ENCODE measurements around the gene GLS2.
"Not testable (repeated sequence)": the region's sequence is repeated elsewhere in the genome, so short reads cannot be mapped to it uniquely, and the experiment has no call there.

Gene GLS2

DNA sequence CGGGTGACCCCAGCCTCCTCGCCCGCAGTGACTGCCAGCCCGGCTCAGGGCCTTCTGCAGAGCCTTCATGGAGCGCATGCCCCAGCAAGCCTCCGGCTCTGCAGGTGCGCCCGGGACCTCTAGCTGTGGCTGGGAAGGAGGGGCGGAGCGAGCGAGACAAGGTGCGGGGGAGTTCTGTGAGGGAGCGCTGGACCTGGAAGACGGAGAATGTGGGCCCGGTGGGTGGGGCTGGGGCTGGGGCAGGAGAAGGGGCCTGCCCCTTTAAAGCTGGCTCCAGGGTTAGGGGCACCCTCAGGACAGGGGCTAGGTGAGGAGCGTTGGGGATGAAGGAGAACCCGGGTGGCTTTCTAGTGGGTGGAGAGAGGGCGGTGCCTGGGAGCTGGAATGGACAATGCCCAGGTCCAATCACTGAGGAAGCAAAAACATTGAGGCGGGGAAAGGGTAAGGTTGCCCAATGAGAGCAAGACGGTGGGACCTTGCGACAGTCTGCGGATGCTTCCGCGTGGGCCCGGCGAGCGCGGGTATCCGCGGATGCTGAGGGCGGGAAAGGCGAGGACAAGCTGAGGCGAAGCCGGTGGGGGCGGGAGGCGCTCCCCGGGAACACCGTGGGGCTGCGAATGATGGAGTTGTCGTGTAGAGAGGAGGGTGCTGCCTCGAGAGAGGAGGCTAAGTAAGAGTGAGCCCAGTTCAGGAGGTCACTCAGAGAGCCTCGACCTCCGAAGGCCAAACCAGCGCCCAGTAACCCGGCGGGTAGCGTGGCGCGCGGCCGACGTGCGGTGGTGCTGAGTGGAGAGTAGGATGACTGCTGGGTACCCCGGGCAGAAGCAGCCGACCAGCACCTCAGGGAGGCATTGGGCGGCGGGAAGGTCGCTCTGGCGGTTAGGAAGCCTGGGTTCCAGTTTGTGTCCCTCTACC, at the start of gene GLS2:
TSS of gene GLS2 (minus strand) at position 121 of the 915 bp plus-strand sequence. CDS start at position 78, 43 bp downstream.
- DNase-seq (ENCODE audit: low spot score), result peak; percentile 88

DNA sequence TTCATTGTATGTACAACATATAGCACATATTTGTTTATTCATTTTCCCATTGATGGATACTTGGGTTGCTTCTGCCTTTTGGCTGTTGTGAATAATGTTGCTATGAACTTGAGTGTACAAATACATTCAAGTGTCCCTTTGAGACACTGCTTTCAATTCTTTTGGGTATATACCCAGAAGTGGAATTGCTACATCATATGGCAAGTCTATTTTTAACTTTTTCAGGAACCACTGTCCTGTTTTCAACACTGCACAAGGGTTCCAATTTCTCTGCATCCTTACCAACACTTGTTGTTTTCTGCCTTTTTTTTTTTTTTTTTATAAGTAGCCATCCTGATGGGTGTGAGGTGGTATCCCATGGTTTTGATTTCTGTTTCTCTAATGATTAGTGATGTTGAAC, 49.6 kb upstream of the GLS2 start:
- DNase-seq (ENCODE audit: low spot score), result no peak

DNA sequence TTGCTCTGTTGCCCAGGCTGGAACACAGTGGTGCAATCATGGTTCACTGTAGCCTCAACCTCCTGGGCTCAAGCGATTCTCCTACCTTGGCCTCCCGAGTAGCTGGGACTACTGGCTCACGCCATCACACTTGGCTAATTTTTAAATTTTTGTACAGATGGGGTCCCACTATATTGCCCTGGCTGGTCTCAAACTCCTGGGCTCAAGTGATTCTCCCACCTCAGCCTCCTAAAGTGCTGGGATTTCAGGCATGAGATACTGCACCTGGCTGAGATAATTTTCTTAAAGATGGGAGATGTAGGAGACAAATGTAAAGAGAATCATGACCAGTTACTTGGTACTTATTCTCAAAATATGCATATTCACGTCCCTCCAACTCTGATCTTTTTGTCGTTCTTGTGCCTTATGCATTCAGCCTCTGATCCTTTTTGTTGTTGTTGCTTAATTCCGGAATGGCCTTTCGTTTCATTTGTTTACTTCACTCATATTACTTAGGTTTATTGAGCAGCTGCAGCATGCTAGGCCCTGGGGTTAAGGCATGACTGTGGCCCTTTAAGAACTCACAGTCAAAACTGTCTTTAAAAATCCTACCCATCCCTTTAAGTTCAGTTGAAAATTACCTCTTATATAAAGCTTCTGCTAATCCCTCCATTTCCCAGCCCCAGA, 42.6 kb upstream of the GLS2 start:
- DNase-seq (ENCODE audit: low spot score), result no peak

DNA sequence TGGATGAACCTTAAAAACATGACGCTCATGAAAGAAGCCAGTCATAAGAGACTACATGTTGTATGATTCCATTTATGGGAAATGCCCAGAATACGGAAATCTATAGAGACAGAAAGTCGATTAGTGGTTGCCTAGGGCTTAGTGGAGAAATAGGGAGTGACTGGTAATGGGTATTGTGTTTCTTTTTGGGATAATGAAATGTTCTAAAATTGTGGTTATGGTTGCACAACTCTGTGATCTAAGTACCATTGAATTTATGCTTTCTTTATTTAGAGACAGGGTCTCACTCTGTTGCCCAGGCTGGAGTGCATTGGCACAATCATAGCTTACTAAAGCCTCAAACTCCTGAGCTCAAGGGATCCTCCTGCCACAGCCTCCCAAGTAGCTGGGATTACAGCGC, 41.7 kb upstream of the GLS2 start:
- no peak for DNase-seq (ENCODE audit: low spot score)

DNA sequence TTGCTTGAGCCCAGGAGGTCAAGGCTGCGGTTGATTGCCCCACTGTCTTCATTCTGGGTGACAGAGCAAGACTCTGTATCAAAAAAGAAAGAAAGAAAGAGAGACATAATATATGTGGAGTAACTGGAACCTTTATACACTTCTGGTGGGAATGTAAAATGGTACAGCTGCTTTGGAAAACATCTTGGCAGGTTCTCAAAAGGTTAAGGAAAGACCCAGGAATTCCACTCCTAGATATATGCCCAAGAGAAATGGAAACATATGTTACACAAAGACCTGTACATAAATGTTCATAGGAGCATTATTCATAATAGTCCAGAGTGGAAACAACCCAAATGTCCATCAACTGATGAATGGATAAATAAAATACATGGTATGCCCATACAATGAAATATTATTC, 40.9 kb upstream of the GLS2 start:
- no peak for DNase-seq (ENCODE audit: low spot score)

DNA sequence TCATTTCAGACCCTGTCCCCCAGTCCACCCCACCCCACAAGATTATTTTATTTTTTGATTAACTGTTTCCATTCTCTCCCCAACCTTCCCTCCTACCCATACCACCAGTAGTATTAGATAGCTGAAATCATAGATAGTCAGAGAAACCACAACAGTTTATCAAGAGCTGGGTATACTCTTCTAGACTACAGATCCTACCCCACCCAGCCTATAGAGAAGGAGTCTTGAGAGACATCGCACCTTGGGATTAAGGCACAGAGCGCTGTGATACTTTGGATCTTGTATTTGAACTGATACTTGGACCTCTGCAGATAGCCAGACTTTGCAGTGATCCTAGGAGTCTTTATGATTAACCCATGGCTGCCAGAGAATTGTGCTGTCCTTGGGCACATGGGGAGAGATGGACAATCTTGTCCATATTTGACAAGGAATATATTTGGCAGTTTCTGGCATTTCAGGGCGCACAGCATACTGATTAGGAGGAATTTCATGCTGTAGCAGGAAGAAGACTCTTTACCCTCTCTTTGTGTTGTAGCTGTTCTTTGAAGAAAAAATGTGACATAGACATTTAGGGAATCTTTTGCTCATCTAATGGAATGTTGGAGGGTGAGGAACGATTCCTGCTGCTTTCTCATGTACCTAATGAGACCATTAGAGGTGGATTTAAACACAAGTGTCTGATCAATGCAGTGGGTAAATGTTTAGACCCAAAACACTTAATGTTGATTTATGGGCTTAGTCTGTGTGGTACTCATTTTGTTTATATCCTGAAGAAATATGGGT, 34.6 kb upstream of the GLS2 start:
- DNase-seq (ENCODE audit: low spot score), result no peak

DNA sequence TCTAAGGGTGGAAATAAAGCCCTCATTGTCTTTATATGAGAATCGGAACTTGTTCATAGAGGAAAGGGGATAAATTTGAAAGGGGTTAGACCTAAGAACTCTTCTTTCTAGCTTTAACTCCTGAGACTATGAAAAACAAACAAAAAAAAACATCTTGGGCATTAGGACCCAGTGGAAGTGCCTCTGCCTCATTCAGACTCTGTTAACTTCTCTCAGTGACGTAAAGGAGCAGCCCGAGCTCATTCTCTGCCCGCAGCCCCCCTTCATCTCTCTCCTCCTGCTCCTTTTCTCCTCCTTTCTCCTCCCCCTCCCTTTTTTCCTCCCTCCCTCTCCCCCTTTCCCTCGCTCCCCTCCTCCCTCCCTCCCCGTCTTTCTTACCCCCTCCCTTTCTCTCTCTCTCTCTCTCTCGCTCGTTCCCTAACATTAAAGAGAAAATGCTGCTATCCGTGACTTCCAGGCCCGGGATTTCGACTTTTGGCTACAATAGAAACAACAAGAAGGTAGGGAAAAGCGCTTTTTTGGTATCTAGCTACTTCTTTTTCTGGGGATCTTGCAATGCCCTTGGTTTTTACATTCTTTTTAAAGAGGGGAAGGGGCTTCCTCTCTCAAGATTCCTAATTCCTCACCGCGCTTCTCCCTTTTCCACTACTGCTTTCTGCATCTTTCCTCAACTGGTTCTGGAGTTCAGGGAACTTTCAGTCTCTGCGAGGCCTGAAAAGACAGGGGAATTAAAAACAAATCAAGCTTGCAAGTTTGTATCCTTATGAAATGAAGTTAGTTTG, 33.8 kb upstream of the GLS2 start, which contains the start of gene RBMS2:
TSS of gene RBMS2 (plus strand) at position 231 of the 782 bp plus-strand sequence. CDS start at position 435, 204 bp downstream.
- DNase-seq (ENCODE audit: low spot score), result no peak

DNA sequence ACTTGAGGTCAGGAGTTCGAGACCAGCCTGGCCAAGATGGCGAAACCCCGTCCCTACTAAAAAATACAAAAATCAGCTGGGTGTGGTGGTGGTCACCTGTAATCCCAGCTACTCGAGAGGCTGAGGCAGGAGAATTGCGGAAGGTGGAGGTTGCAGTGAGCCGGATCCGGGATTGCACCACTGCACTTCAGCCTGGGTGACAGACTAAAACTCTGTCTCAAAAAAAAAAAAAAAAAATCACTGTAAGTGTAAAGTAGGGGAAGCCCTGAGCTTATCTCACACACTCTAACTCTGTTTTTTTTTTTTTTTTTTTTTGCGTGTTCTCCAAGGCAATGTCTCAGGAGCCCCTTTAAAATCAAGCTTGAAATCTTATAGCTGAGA, 33.2 kb upstream of the GLS2 start:
- DNase-seq (ENCODE audit: low spot score), result no peak

DNA sequence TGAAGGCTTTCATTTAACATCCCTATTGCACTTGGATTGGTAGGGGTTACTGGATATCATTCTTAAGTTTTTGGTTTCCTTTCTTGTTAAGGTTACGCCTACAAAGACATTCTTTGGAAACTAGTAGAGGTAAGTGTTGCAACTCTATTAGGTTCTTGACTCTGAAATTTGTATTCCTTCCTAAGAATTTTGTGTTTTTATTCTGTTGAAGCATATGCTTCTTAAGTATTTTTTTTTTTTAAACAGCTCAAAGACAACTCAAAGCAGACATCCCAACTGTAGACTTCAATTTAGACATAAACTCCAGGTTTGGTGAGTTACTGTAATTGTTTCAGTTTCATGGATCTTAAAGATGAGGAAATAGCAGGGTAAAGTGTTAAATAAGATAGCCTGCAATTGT, 32.5 kb upstream of the GLS2 start:
- DNase-seq (ENCODE audit: low spot score), result no peak

DNA sequence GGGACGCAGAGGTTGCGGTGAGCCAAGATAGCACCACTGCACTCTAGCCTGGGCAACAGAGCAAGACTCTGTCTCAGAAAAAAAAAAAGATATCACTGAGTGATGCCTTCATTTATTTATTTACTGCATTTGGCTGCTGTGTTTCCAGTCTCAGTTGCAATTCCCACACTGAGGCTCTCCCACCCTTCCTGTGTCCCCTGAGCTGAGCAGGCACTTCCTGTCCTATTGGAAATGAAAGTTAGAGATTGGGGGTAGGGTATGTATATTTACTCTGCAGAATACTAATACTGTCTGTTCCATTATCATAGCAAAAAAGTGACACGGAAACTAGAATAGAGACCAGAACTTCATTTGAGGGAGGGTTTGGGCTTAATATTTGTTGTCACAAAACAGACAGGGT, 32.1 kb upstream of the GLS2 start:
- DNase-seq (ENCODE audit: low spot score), result no peak

DNA sequence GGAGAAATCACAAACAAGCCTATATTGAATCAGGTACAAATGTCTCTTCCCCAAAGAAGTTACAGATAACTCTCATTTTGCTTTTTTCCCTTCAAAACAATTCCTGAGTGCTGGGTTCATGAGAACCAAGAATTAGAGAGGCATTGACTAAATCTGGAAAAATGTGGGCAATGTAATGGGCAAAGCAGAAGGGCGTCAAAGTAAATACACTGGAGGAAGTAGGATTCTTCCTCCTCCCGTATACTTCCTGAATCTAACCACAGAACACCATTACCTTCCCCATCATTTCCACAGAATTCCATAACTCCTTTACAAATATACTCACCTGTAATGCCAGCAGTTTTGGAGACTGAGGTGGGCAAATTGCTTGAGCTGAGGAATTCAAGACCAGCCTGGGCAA, 30.6 kb upstream of the GLS2 start:
- DNase-seq (ENCODE audit: low spot score), result no peak

DNA sequence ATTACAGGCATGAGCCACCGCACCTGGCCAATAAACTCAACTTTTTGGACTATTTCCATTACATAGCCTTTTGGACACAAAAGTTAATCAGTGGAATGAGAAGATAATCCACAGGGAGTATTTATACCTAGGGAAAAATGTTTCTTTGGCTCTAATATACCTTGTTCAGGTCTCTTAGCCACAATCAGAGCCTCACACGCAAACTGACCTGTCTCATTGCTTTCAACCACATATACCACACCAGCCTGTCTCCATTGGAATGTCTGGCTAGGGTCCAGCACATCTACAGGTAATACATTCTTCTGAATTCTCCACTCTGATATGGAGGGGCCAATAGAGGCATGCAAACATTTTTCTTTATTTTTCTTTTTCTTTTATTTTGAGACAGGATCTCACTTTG, 29.9 kb upstream of the GLS2 start:
- no peak for DNase-seq (ENCODE audit: low spot score)

DNA sequence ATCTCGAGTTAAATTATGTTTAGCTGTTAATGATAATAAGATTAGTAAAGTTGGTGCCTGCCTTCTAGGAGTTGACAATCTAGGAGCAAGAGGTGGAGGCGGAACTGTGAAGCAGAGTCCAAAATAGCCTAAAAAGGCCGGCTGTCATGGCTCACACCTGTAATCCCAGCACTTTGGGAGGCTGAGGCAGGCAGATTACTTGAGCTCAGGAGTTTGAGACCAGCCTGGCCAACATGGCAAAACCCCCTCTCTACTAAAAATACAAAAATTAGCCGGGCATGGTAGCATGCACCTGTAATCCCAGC, 26.0 kb upstream of the GLS2 start:
- not testable (repeated sequence) for DNase-seq (ENCODE audit: low spot score)

DNA sequence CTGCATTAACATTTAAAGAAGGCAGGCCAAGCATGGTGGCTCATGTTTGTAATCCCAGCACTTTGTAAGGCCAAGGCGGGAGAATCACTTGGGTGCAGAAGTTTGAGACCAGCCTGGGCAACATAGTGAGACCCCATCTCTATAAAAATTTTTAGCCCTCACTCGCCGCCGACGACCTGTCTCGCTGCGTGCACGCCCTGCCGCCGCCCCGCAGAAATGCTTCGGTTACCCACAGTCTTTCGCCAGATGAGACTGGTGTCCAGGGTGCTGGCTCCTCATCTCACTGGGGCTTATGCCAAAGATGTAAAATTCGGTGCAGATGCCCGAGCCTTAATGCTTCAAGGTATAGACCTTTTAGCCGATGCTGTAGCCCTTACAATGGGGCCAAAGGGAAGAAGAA, 22.8 kb upstream of the GLS2 start:
- DNase-seq (ENCODE audit: low spot score), result no peak

DNA sequence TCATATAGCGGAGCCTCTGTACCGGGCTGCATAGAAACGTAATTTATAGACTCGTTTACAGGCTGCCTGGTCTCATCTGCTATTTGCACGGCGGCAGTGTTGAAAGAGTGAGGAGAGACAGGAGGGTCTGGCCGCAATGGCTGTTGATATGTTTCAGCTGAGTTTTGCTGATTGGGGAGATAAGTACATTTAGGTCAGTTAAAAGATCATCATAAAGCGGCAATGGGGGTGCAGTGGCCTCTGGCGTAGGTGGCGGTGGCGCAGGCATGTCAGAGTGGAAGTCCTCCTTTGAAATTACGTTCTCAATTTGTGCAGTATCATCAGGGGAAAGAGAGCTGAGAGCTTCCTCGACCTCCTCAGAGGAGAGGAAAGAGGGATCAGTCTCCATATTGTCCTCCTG, 11.9 kb upstream of the GLS2 start:
- DNase-seq (ENCODE audit: low spot score), result not testable (repeated sequence)

DNA sequence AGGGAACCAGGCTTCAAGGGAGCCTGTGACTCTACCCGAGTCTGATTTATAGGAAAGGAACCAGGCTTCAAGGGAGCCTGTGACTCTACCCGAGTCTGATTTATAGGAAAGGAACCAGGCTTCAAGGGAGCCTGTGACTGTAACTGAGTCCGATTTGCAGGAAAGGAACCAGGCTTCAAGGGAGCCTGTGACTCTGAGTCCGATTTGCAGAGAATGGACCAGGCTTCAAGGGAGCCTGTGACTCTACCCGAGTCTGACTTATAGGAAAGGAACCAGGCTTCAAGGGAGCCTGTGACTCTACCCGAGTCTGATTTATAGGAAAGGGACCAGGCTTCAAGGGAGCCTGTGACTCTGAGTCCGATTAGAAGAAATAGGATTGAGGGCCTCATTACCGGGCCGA, 11.5 kb upstream of the GLS2 start:
- not testable (repeated sequence) for DNase-seq (ENCODE audit: low spot score)

DNA sequence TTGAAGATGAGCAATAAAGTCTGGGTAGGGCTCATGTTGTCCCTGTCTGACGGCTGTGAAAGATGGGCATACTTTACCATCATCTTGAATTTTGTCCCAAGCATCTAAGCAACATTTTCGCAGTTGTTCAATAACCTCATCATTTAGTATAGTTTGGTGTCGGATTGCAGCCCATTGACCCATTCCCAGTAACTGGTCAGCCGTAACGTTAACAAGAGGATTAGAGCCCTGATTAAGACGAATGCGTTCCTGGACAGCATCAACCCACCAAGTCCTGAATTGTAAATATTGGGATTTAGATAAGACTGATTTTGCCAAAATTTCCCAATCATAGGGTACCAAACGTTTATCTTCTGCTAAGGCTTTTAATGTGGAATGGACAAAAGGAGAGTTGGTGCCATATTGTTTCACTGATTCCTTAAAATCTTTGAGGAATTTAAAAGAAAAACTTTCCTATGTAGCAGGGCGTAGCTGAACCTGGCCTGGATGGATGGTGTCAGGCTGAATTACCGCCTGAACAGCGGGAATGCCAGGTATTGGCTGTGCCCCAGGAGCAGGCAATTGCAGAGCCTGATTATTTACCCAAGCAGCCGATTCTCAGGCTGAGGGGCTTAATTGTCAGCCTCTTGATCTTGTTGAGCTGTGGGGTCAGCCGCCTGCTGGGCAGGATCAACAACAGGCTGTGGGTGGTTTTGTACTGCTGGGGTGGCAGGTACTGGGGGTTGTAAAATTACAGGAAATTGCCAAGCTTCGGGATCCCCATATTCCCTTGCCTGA, 10.4 kb upstream of the GLS2 start:
- DNase-seq (ENCODE audit: low spot score), result not testable (repeated sequence)

DNA sequence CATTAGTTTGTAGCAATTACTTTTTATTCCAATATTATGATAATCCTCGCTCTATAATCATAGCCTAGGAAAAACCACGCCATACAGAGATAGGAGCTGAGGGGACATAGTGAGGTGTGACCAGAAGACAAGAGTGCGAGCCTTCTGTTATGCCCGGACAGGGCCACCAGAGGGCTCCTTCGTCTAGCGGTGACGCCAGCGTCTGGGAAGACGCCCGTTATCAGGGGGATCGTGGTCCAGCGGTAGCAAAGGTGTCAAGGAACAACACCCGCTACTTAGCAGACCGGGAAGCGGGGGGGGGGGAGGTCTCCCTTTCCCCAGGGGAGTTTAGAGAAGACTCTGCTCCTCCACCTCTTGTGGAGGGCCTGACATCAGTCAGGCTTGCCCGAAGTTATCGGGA, 8.7 kb upstream of the GLS2 start:
- DNase-seq (ENCODE audit: low spot score), result peak; percentile 5

DNA sequence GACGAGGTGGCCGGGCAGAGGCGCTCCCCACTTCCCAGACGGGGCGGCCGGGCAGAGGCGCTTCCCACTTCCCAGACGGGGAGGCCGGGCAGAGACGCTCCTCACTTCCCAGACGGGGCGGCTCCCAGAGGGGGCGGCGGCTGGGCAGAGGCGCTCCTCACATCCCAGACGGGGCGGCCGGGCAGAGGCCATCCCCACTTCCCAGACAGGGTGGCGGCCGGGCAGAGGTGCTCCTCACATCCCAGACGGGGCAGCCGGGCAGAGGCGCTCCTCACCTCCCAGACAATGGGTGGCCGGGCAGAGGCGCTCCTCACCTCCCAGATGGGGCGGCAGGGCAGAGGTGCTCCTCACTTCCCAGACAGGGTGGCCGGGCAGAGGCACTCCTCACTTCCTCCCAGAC, 6.5 kb upstream of the GLS2 start:
- DNase-seq (ENCODE audit: low spot score), result not testable (repeated sequence)

DNA sequence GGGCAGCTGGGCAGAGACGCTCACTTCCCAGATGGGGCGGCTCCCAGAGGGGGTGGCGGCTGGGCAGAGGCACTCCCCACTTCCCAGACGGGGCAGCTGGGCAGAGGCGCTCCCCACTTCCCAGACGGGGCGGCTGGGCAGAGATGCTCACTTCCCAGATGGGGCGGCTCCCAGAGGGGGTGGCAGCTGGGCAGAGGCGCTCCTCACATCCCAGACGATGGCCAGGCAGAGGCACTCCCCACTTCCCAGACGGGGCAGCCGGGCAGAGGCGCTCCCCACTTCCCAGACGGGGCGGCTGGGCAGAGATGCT, 6.1 kb upstream of the GLS2 start:
- DNase-seq (ENCODE audit: low spot score), result not testable (repeated sequence)

DNA sequence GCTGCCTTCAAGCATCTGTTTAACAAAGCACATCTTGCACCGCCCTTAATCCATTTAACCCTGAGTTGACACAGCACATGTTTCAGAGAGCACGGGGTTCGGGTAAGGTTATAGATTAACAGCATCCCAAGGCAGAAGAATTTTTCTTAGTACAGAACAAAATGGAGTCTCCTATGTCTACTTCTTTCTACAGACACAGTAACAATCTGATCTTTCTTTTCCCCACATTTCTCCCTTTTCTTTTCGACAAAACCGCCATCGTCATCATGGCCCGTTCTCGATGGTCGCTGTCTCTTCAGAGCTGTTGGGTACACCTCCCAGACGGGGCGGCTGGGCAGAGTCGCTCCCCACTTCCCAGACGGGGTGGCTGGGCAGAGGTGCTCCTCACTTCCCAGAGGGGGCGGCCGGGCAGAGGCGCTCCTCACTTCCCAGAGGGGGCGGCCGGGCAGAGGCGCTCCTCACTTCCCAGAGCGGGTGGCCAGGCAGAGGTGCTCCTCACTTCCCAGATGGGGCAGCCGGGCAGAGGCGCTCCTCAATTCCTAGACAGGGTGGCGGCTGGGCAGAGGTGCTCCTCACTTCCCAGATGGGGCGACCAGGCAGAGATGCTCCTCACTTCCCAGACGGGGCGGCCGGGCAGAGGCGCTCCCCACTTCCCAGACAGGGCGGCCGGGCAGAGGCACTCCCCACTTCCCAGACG, 5.6 kb upstream of the GLS2 start:
- DNase-seq (ENCODE audit: low spot score), result not testable (repeated sequence)
